GM19239 (cell line): ENCODE results near the gene SRRM2.

ENCODE experiments used
- DNase-seq: peaks from one replicate; pipeline ENCODE4 v3.0.0; 2011; ENCODE audit warnings: low spot score; ENCODE audit not compliant: insufficient read length
- FAIRE-seq: peaks from 2 replicates; lab custom pipeline; 2011; peaks lifted over from hg19 to GRCh38; lab: Jason Lieb, UNC

SRRM2 gene

DNA sequence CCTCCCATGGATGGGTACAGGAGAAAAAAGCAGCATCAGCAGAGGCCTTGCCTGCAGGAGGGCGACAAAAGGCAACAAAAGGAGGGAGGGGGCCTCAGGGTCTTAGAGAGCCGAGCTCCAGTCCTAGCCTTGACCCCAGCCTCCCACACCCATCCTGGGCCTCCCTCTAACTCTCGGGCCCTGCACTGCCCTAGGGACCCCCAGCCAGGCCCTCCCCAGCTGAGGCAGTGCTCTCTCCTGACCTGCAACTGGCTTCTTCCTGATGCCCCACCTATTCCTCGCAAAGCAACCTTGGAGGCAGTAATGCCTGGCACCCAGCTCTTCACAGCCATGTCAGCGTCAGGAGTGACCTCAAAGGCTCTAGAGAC lies 15.2 kb upstream of the SRRM2 start:
- no peak for FAIRE-seq
- no peak for DNase-seq

DNA sequence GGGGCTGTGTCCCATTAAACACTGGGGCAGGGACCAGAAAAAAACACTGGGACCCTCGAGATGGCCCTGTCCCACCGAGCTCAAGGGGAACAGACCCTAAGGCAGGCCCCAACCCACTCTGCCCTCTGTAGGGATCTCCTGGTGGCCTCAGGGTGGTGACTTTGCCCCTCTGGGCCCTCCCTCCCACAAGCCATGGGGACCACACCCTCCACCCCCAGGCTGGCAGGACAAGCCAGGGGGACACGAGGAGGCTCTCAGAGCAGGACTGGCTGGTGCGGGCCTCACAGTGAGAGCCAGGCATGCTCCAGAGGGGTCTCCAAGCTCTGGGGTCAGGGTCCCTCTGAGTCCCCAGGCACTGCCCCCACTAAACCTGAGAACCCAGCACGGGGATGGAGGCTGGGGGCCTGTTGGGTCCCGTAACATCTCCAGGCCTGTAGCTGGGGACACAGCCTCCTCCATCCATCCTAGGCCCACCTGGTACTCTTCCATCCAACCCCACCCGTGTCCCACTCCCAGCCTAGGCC lies 14.5 kb upstream of the SRRM2 start:
- DNase-seq, result no peak
- no peak for FAIRE-seq

DNA sequence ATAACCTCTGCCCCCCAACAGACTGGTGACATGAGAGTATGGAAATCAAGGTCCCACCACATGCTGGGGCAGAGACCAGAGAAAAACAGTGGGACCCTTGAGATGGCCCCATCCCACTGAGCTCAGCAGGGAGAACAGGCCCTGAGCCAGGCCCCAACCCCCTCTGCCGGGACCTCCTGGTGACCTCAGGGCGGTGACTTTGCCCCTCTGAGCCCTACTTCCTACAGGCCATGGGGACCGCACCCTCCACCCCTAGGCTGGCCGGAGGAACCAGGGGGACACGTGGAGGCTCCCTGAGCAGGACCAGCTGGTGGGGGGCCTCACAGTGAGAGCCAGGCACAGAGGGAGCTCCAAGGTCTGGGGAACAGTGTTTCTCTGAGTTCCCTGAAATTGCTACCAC lies 13.8 kb upstream of the SRRM2 start:
- DNase-seq (no peak), FAIRE-seq (no peak)

DNA sequence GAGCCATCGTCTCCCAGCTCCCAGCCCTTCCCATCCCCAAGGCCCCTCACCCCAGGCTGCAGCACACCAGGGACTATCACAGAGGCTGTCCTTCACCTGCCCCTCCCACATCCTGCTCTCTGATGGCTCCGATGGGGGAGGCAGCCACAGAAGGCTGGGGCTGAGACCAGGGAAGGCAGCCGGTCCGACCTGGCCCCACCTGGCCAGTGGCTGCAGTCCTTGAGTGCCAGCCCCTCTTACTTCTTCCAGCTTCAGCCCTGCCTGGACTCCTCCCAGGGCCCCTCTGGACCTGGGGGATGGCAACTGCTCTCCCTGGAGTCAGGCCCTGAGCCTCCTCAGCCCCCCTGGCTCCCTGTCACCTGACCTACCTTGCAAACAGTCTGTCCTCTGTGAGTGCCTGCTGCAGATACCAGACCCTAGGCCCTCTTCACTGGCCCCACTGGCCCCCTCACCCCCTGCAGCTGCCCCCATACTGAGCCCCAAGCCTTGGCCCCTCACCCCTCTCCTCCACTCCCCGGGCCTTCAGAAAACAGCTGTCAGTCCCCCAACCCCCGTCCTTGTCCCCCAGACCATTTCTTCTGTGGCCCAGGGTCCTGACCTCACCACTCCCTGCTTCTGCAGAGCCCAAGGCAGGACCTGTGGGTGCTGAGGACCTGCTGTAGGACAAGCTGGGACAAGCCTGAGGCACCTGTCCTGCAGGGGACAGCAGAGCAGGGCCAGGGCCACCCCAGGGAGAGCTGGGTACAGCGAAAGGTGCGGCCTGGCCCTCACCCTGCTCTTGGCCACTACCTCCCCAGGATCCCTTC lies 12.6 kb upstream of the SRRM2 start:
- DNase-seq, result no peak
- no peak for FAIRE-seq

DNA sequence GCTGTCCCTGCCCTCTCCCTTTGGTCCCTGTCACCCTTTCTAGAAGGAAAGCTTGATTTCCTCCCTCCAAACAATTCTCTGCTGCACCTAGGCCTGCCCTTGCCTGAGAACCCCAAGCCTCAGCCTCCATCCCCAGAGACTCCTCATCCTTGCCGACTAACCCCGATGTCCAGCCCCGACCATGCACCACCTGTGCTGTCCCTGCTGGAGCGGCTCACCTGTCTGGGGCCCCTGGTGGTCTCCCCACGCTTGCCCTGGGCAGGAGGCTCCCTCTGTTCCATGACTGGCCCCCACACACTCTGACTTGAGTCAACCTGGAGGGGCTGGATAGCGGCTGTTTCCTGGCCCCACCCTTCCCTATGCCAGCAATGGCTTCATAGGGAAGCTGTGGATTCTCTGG lies 12.0 kb upstream of the SRRM2 start:
- DNase-seq (no peak), FAIRE-seq (no peak)

DNA sequence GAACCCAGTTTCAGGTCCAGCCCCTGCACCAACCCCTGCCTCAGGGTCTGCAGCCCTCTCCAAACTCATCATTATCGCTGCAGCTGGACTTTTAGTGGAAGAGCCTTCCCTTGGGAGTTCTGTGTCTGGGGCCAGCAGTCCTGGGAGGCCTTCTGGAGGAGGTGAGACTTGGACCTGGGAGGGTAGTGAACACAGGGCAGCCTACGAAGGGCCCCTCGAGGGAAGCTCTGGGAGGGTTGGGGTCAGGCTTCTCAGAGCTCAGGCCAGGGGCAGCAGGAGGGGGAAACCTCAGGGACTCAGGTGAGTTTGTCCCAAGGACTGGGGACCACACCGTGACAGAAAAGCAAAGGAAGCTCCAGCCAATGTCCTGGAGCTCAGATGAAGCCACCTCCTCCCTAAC lies 11.3 kb upstream of the SRRM2 start:
- FAIRE-seq (no peak), DNase-seq (no peak)

DNA sequence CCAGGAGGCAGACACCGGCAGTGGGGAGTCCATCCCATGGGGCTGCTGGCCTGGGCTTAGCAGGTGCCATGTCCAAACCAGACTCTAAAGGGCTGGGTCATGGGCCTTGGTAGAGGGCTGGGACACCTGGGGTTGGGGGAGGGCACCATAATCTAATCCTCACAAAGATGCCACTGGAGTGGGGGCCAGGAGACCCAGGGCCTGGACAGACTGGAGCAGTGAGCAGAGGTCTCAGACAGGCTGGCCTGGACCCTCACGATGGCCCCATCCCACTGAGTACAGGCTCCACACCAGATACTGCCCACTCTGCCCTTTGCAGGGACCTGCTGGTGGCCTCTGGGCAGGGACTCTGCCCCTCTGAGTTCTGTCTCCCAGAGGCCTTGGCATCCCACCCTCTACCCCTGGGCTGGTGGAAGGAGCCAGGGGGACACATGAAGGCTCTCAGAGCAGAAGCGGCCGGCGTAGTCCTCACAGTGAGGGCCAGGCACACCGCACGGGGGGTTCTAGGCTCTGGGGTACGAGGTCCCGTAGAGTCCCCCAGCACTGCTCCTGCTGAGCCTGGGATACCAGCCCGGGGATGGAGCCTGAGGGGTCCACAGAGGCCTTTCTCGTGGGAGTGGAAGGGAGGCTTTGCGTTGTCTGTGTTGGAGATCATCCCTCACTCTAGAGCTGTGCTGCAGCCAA lies 10.0 kb upstream of the SRRM2 start:
- DNase-seq (no peak), FAIRE-seq (no peak)

DNA sequence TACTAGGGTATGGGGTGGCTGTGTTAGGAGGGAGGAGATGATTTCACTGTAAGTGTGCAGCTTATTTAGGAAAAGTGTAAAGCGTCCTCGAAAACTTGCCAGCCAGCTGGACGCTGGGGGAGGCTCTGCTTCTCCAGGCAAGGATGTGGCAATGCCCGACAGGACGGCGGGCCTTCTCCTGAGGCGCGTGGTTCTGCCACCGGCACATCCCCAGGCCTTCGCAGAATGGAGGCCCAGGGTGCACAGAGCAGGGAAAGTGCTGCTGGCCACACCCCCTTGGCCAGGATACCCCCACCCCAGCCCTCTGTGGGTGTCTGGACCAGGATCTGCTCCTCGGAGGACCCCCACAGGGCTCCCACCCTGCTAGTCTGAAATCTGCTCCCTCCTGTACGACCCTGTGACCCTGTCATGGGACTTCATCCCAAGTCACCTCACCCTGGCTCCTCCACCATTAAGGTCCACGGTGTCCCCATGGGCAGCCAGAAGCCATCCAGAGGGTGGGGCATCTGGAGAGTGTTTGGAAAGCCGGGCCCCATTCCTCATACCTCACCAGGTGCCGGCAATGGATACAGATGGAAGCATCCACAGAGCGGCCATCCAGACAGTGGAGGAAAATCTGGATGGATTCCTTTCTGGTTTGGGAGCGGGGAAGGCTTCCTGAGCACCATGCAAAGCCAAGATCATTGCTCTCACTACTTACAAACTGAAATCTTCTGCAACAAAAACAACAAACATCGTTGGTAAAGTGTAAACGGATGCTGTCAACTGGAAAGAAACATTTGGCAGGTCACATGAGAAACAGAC lies 9.2 kb upstream of the SRRM2 start:
- no peak for FAIRE-seq
- DNase-seq, result no peak

DNA sequence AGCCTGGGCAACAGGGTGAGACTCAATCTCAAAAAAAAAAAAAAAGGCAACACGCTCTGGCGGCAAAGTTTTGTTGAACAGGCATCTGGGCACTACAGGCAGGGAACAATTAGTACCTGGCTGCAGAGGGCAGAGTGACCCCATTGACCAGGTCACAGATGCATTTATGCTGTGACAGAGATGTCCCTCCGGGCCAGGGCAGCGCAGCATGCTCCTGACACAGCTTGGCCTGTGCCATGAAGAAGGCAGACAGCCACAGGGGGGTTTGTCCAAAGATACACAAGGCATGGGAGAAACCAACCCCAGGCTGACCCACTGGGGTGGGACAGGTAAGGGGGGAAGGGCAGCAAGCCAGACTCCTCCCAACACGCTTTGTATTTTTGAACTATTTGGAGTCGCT lies 7.7 kb upstream of the SRRM2 start:
- DNase-seq (no peak), FAIRE-seq (no peak)

DNA sequence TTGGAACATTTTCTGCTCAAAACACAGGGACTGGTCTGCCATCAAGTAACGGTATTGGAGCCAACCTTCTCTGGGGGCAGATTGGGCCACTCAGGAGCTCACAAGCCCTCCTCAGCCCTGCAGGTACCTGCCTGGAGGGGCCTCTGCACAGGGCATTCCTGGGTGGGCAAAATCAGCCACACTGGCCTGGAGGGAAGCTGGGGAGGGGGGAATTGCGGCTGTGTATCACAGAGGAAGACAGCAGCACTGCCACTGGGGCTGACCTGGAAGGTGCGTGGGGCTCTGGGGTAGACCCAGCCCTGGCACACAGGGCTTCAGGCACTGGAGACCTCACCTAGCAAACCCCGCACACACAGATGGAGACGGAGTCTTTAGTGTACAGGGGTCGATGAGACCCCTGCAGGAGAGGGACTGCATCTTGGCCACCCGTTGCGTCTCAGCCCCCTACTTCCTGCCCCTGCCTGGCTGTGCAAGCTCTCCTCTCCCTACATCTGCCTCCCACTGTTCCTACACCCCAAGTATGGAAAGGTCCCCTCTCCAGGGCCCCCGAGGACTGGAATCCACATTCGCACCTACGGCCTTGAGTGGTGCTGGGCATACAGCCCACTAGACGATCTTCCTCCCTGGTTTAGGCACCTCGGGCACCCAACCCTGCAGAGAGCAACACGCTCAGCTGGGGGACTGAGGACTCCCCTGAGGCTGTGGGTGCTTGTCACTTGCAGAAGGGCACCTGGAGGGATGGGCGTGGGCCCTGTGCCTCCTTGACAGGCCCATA lies 7.1 kb upstream of the SRRM2 start:
- FAIRE-seq (no peak), DNase-seq (no peak)

DNA sequence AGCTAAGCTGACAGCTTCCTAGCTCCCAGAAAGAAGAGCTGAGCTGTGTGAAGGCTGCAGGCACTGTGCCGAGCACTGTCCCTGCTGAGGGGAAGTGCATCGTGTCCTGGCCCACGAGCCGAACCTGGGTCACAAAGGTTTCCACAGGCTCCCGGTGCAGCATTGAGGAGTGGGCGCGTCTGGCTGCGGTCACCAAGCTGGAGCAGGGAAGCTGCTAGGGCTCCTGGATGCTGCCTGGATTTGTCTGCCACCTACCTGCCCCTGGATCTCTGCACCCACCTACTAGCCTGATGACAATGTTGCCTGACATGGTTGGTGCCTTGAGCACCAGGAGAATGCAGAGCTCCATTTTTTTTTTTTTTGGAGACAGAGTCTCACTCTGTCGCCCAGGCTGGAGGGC lies 6.5 kb upstream of the SRRM2 start:
- DNase-seq, result no peak
- no peak for FAIRE-seq

DNA sequence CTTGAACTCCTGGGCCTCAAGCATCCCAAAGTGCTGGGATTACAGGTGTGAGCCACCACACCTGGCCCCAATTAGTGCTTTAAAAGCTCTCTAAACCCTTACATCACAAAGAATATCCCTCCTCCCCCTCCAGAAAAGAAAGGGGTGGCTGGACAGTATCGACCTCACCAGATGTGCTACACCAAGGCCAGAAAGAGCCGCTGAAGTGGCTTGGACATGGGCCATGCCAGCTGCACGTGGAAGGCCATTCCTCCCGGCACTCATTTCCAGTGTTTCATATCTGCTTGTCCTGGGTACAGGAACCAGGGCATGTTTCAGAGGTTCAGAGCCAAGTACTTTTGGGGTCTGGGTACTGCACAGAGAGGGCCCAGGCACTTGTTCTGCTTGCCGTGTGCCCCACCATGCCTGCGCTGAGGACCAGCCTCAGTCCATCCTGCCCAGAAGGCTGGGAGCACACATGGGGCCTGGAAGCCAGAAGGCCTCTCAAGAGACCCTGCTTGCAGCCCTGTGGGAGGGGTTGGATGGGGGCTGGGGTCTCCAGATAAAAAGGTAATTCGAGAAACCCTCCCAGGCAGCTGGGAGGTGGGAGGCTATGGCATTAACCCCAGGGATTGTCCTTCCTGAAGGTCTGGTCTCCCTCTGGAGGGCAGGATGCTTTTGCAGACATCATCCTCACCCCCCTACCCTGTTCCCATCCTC lies 3.5 kb upstream of the SRRM2 start:
- DNase-seq (no peak), FAIRE-seq (no peak)

DNA sequence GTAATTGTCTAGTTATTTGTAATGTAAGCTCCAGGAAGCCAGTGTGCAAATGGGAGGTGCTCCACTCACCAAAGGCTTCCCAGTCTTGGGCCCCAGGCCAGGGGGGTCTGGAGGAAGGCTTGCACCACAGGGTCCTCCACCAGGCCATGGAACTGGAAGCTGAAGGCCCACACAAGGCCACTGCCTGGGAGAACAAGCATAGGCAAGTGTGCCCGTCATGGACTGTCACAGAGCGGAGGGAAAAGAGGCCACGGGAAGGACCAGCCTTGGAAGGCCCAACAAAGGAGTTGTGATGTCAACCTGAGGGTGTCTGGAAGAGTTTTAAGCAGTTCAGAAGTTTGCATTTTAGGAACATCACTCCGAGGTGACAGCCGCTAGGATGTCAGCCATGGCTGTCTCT lies 3.0 kb upstream of the SRRM2 start:
- FAIRE-seq, result no peak
- DNase-seq, result no peak

DNA sequence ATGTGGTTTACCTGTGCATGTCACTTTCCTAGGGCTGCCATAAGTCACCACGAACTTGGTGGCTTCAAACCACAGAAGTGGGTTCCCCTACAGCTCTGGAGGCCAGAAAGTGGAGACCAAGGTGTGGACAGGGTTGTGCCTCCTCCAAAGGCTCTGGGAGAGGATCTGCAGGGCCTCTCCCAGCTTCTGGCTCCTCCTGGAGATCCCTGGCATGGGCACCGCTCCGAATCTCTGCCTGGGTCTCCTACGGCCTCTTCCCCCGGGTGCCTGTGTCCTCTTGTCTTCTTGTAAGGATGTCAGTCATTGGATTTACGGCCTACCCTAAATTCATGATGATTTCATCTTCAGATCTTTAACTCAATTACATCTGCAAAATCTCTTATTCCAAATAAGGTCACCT lies 2.5 kb upstream of the SRRM2 start:
- FAIRE-seq (no peak), DNase-seq (no peak)

DNA sequence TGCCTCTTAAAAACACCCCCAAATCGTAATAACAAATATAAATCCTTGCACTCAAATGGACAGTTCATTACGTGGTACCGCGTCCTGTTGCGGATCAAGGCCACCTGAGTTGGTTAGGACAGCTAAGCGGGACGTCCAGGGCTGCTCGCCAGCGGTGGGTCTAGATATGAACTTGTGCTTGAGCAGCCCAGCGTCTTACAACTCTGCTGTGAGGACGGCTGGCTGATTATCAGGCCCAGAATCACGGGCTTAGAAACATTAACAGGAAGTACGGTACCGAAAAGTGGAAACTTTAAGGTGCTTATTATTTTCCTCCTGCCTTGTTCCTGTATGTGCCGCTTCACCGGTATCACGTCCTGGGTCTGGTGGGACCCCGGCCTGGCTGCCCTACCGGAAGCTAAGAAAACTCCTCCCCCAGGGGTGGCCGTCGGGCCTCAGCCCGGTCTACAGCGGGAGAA lies 832 bp upstream of the SRRM2 start:
- FAIRE-seq (no peak), DNase-seq (peak; percentile 87)

DNA sequence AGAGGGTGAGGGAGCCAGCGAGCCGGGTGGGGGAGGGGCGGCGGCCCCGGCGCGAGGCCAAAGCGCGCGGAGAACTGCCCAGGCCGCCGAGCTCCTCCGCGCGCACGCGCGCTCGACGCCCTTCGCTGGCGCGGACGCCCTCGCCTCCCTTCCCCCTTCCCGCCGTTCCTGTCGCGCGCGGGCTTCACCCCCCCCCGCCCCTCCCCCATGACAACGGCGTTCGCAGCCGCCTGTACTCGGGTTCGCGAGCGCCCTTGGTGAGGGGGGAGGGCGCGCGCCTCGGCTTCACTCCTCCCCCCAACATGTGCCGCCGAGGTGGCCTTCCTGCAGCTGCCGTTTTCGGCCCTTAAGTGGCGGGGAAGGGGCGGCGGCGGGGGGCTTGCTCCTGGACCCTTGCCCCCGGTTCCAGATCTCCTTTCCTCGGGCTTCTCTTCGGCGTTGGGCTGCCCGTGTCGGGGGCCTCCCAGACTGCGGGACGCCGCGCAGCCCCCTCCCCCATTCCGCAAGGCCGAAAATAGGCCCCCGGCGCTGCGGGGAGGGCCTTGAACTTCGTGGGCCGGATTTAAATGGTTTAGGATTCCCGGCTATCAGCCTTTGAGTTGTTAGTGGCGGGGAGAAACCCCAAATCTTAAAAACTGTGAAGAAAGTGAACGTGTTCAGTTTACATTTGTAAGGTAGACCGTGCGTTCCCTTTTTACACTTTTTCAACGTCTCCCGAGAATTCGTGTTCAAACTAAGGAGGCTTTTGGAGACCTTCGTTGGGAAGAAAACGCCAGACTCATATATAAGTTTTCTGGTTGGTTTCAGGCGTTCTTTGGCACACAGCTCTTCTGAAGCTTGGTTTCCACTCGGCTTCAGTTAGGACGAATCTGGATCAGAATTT lies 653 bp downstream of the SRRM2 start:
- DNase-seq (peak; percentile 71), FAIRE-seq (no peak)

DNA sequence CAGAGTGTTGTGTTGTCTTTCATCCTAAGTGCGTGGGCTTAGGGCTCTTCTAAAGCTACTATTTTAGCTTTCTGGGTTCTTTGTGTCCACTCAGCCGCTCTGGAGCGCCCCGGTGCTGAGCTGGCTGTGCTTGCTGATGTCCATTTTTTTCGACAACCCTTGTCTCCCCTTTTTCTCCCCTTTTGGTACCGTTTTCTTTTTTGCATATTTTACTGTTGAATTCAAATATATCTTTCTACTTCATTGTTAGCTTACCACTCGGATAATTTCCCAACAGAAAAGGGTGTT lies 1.2 kb downstream of the SRRM2 start:
- peak; percentile 14 for FAIRE-seq
- DNase-seq, result no peak

DNA sequence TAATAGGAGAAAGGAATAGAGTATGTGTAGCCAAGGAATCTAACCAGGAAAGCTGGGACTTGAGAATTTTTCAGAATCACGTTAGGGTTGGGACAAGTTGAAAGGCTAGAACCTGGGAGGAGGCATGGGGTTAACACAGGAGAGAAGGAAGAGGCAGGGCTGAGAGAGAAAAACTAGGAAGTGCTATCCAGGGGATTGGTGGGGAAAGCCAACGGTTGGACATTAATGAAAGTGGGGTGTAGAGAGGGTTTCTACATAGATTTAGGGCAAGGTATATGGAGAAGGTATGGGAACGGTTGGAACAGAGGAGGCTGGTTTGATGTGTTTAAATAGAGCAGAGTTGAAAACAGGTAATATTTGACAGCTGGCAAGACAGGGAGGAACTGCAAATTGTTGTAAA lies 2.7 kb downstream of the SRRM2 start:
- DNase-seq (no peak), FAIRE-seq (no peak)
